Endothelial cell (in vitro differentiated cells): ENCODE data around the gene CDH18. TPM values are rescaled to one million over a fixed set of nuclear protein-coding genes. Genes with fewer than 3 reads are reported as not detected.

Experiments
- DNase-seq: peaks from one replicate; pipeline ENCODE4 v3.0.0; 2021; ENCODE audit warnings: low spot score
- H3K27ac Mint-ChIP-seq: one replicate; pipeline ENCODE4 v1.8.0; 2021; ENCODE audit warnings: mixed read lengths, inconsistent platforms; ENCODE audit not compliant: unreplicated experiment
- H3K27me3 Mint-ChIP-seq: one replicate; pipeline ENCODE4 v1.8.0; 2021; ENCODE audit warnings: mild to moderate bottlenecking, moderate library complexity, mixed read lengths, inconsistent platforms; ENCODE audit not compliant: unreplicated experiment
- H3K36me3 Mint-ChIP-seq: one replicate; pipeline ENCODE4 v1.8.0; 2021; ENCODE audit warnings: mild to moderate bottlenecking, low read depth, mixed read lengths, inconsistent platforms; ENCODE audit not compliant: unreplicated experiment
- H3K4me1 Mint-ChIP-seq: one replicate; pipeline ENCODE4 v1.8.0; 2021; ENCODE audit warnings: mild to moderate bottlenecking, mixed read lengths, inconsistent platforms; ENCODE audit not compliant: unreplicated experiment
- H3K4me3 Mint-ChIP-seq: one replicate; pipeline ENCODE4 v1.8.0; 2021; ENCODE audit warnings: mild to moderate bottlenecking, mixed read lengths, inconsistent platforms; ENCODE audit not compliant: unreplicated experiment
- H3K9me3 Mint-ChIP-seq: one replicate; pipeline ENCODE4 v1.8.0; 2021; ENCODE audit warnings: mixed read lengths, inconsistent platforms; ENCODE audit not compliant: unreplicated experiment
- CTCF ChIP-seq: fragments of 200-600 bp; sonication (generic); IDR thresholded peaks from one replicate; pipeline ENCODE4 v1.5.0; 2021; ENCODE audit warnings: antibody characterized with exemption; ENCODE audit not compliant: unreplicated experiment
- total RNA-seq: library from RNA; stranded (reverse); fragmentation: NEBNext Ultra II Directional; extraction: Animal tissue kit (Norgen Biotek cat#: 25700); gene quantifications from one replicate; pipeline ENCODE4 v1.2.1, GENCODE V29; 2021; ENCODE audit not compliant: unreplicated experiment

CDH18 gene
- total RNA-seq, 1 donor from 2014 or later = 0.33 TPM

- no peak for TF ChIP-seq CTCF
- H3K27ac Mint-ChIP-seq = no peak overlapping the region
- no peak for DNase-seq
- H3K36me3 Mint-ChIP-seq = no peaks in the 10 kb centered on the region
- no peaks in the 10 kb centered on the region for H3K9me3 Mint-ChIP-seq
- no peak overlapping the region for H3K4me3 Mint-ChIP-seq
- H3K27me3 Mint-ChIP-seq = peaks cover 2% of the 10 kb centered on the region
- H3K4me1 Mint-ChIP-seq = peaks cover 35% of the 10 kb centered on the region
Measured at GRCh38 chr5:19771174-19771835, 216.7 kb downstream of the CDH18 start.

- Mint-ChIP-seq H3K4me3 (no peak overlapping the region), H3K9me3 (no peaks in the 10 kb centered on the region), H3K27me3 (peaks cover 2% of the 10 kb centered on the region), H3K36me3 (no peaks in the 10 kb centered on the region), H3K27ac (no peak overlapping the region), H3K4me1 (peaks cover 35% of the 10 kb centered on the region)
- no peak for DNase-seq
- no peak for TF ChIP-seq CTCF
Measured at GRCh38 chr5:19770396-19770795, 217.6 kb downstream of the CDH18 start.

GRCh38 chr5:19767987-19768386 is 220.0 kb downstream of the CDH18 start:
- no peak for TF ChIP-seq CTCF
- Mint-ChIP-seq H3K9me3 (no peaks in the 10 kb centered on the region), H3K36me3 (no peaks in the 10 kb centered on the region), H3K27ac (peak overlapping the region; percentile 91), H3K4me3 (no peak overlapping the region), H3K4me1 (peaks cover 35% of the 10 kb centered on the region), H3K27me3 (peaks cover 2% of the 10 kb centered on the region)
- no peak for DNase-seq

- no peak for DNase-seq
- no peak for TF ChIP-seq CTCF
- no peak overlapping the region for H3K4me3 Mint-ChIP-seq
- H3K4me1 Mint-ChIP-seq = no peaks in the 10 kb centered on the region
- H3K36me3 Mint-ChIP-seq = no peaks in the 10 kb centered on the region
- H3K27ac Mint-ChIP-seq = no peak overlapping the region
- no peaks in the 10 kb centered on the region for H3K9me3 Mint-ChIP-seq
- H3K27me3 Mint-ChIP-seq = peaks cover 5% of the 10 kb centered on the region
Measured at GRCh38 chr5:19753579-19753978, 234.4 kb downstream of the CDH18 start.

- Mint-ChIP-seq H3K4me1 (no peaks in the 10 kb centered on the region), H3K9me3 (no peaks in the 10 kb centered on the region), H3K36me3 (no peaks in the 10 kb centered on the region), H3K27ac (no peak overlapping the region), H3K4me3 (no peak overlapping the region), H3K27me3 (peaks cover 2% of the 10 kb centered on the region)
- TF ChIP-seq CTCF = no peak
- DNase-seq = no peak
Measured at GRCh38 chr5:19751326-19751725, 236.7 kb downstream of the CDH18 start.
